Measurements from ENCODE around the gene APP. TPM values are rescaled to one million over a fixed set of nuclear protein-coding genes. Genes with fewer than 3 reads are reported as not detected.

APP gene
- total RNA-seq, 4 donors from 2014 or later, result 209 to 297 (median 240) TPM

DNA sequence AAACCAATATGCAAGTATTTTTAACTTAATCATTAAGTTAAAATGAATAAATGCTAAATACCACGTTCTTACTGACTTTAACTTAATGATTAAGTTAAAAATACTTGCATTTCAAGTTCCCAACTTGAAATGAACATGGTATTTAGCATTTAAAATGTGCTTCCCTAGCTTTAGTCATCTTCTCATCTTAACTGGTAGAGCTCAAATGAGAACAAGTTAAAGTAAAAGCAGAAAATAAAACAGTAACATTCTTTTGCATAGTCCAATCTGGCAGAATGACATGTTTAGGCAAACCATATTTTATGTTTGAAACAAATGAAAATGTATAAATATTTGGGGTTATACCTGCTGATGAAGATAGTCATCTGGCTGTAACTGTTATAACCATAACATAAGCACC lies 186.0 kb downstream of the APP start:
- Histone ChIP-seq H3K4me1 (no peaks in the 10 kb centered on the region), H3K4me3 (no peak overlapping the region), H3K27me3 (no peaks in the 10 kb centered on the region), H3K9me3 (no peaks in the 10 kb centered on the region), H3K36me3 (peaks cover 0 to 19% (median 0%) of the 10 kb centered on the region in 3 donors), H3K27ac (no peak overlapping the region)
- TF ChIP-seq POLR2A (IDR thresholded peaks at IDR 0.05), result no peak
- TF ChIP-seq, protein P1, sequence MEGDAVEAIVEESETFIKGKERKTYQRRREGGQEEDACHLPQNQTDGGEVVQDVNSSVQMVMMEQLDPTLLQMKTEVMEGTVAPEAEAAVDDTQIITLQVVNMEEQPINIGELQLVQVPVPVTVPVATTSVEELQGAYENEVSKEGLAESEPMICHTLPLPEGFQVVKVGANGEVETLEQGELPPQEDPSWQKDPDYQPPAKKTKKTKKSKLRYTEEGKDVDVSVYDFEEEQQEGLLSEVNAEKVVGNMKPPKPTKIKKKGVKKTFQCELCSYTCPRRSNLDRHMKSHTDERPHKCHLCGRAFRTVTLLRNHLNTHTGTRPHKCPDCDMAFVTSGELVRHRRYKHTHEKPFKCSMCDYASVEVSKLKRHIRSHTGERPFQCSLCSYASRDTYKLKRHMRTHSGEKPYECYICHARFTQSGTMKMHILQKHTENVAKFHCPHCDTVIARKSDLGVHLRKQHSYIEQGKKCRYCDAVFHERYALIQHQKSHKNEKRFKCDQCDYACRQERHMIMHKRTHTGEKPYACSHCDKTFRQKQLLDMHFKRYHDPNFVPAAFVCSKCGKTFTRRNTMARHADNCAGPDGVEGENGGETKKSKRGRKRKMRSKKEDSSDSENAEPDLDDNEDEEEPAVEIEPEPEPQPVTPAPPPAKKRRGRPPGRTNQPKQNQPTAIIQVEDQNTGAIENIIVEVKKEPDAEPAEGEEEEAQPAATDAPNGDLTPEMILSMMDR (IDR thresholded peaks at IDR 0.05), result no peak
- DNase-seq, result no peak

DNA sequence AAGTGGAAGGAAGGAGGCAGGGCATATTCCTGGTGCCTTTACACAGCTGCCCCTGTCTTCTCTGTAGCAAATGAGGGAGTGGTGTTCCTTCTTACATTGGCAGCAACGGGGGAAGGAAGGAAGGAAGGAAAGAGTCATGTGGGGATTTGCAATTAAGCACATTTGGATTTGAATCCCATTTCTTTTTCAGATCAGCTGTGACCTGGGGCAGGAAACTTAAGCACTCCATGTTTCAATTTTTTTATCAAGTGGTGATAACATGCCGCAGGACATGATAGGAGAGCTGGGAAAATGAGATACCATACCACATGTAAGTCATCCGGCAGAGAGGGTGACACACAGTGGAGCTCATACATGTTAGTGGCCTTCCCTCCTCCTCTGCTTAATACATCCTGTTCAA lies 186.8 kb downstream of the APP start:
- peaks cover 0 to 19% (median 0%) of the 10 kb centered on the region in 3 donors for H3K36me3 ChIP-seq
- TF ChIP-seq POLR2A (IDR thresholded peaks at IDR 0.05), result no peak
- TF ChIP-seq, protein P1 (IDR thresholded peaks at IDR 0.05), result no peak
- H3K4me3 ChIP-seq, result no peak overlapping the region
- no peak for DNase-seq
- H3K27ac ChIP-seq, result no peak overlapping the region
- H3K9me3 ChIP-seq, result no peaks in the 10 kb centered on the region
- H3K4me1 ChIP-seq, result no peaks in the 10 kb centered on the region
- no peaks in the 10 kb centered on the region for H3K27me3 ChIP-seq

DNA sequence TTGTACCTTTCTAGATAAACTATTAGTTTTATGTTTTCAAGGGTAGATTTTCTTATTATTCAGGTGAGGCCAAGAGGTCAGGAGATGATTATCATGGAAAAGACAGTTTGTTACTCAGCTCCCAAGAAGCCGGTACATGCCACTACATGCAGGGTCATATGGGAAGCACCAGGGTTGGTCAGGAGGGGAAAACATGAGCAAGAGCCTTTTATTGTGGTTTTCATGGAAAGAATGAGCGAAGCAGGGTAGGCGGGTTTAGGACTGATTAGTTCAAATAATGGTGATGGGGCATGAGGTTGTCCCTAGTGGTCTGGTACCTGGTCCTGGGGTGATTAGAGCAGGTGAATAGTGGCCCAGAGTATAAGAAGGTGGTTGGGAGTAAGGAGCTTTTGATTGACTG lies 189.9 kb downstream of the APP start:
- Histone ChIP-seq H3K27me3 (no peaks in the 10 kb centered on the region), H3K4me3 (no peak overlapping the region), H3K9me3 (no peaks in the 10 kb centered on the region), H3K4me1 (no peaks in the 10 kb centered on the region), H3K36me3 (peaks cover 0 to 27% (median 0%) of the 10 kb centered on the region in 3 donors), H3K27ac (no peak overlapping the region)
- TF ChIP-seq, protein P1 (IDR thresholded peaks at IDR 0.05), result no peak
- TF ChIP-seq POLR2A (IDR thresholded peaks at IDR 0.05), result no peak
- DNase-seq, result no peak

DNA sequence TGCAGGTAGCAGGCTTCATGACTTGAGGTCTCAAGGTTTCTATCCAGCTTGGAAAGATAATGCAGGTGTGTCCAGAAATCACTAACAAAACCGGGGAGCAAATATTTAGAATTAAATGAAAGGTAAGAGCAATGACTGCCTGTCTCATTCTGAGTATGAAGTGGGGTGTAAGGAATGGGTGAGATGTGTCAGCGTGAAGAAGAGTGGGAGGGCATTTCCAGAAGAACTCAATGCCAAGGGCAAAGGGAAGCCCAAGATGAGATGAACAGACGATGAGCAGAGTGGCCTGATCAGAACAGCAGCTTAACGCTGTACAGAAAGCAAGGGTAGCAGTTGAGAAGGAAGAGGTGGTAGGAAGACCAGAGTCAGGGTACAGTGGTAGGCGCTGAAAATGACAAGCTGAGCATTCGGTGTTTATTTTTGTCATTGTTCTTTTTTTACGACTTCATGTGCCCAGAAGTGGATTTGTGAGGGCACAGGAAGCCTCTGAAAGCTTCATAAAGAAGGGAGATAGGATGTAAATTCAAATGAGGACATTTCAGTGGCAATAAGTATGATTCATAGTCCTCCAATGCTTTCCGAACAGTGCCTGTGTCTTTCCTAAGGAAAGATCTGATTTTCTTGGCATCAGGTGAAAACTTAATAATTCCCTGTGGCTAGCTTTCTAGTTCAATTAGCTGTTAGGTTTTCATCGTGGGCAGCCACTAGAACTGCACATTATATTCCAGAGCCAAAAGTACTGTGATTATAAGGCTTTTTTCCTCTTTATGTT lies 190.5 kb downstream of the APP start:
- no peak for DNase-seq
- H3K9me3 ChIP-seq, result no peaks in the 10 kb centered on the region
- no peak overlapping the region for H3K27ac ChIP-seq
- H3K36me3 ChIP-seq, result peaks cover 0 to 34% (median 0%) of the 10 kb centered on the region in 3 donors
- H3K27me3 ChIP-seq, result no peaks in the 10 kb centered on the region
- H3K4me1 ChIP-seq, result no peaks in the 10 kb centered on the region
- TF ChIP-seq POLR2A (IDR thresholded peaks at IDR 0.05), result no peak
- TF ChIP-seq, protein P1 (IDR thresholded peaks at IDR 0.05), result no peak
- no peak overlapping the region for H3K4me3 ChIP-seq

DNA sequence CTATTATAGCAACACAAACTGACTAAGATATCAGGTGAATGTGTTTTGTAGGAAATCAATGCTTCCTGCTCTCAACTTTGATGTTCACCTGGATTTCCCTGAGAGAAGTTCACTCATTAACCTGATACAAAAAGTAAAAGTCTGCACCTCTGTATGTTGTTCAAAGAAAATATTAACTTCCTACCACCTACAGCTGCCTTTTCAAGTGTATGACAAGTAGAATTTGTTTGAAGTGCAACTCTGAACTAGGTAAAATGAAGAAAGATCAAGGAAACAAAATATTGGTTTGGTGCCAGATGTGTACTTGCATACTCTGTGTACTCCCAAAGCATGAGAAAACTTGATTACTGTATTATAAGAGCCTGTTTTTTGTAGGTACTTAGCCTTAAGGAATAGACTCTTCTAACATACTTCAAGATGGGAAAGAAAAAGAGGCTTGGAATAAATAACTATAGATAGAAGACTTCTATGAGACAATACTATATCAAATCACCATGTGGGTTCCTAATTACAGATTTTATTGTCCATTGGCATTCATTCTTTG lies 193.4 kb downstream of the APP start:
- H3K27me3 ChIP-seq, result no peaks in the 10 kb centered on the region
- H3K9me3 ChIP-seq, result no peaks in the 10 kb centered on the region
- TF ChIP-seq, protein P1 (IDR thresholded peaks at IDR 0.05), result no peak
- no peak for TF ChIP-seq POLR2A (IDR thresholded peaks at IDR 0.05)
- H3K4me1 ChIP-seq, result no peaks in the 10 kb centered on the region
- peaks cover 0 to 47% (median 0%) of the 10 kb centered on the region in 3 donors for H3K36me3 ChIP-seq
- no peak for DNase-seq
- no peak overlapping the region for H3K27ac ChIP-seq
- no peak overlapping the region for H3K4me3 ChIP-seq
